HG03135 (cell line): ENCODE data around the gene SOD1.

Experiments
- ATAC-seq: cut with Tn5 transposase; IDR thresholded peaks from one replicate; pipeline ENCODE4 v1.9.1; 2021; ENCODE audit warnings: mild to moderate bottlenecking, moderate library complexity; ENCODE audit not compliant: unreplicated experiment

Gene SOD1

GRCh38 chr21:31678478-31678877, 19.0 kb downstream of the SOD1 start:
- no peak for ATAC-seq

DNA sequence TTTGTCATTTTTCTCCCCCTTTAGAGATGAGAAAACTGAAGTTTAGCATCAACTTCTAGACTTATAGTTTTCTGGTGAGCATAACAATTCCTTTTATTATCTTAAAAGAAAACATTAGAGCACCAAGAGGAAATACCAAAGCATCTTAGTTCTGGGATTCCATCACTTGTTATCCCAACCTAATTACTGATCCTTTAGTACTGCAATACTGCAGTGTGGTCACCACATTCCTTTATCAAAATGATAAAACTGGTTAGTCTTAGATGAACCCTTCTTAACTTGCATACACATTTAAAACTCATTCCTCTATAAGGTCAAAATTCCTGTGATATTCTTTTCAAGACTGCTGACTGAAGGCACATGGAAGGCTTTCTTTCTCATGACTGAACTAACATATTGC, 23.1 kb downstream of the SOD1 start:
- ATAC-seq: no peak

GRCh38 chr21:31683029-31683428, 23.5 kb downstream of the SOD1 start:
- ATAC-seq: no peak

GRCh38 chr21:31684918-31685317, 25.4 kb downstream of the SOD1 start:
- no peak for ATAC-seq

- ATAC-seq: no peak
Observed at GRCh38 chr21:31686272-31686915, 26.9 kb downstream of the SOD1 start.

- ATAC-seq: no peak
Observed at GRCh38 chr21:31687108-31687507, 27.6 kb downstream of the SOD1 start.

DNA sequence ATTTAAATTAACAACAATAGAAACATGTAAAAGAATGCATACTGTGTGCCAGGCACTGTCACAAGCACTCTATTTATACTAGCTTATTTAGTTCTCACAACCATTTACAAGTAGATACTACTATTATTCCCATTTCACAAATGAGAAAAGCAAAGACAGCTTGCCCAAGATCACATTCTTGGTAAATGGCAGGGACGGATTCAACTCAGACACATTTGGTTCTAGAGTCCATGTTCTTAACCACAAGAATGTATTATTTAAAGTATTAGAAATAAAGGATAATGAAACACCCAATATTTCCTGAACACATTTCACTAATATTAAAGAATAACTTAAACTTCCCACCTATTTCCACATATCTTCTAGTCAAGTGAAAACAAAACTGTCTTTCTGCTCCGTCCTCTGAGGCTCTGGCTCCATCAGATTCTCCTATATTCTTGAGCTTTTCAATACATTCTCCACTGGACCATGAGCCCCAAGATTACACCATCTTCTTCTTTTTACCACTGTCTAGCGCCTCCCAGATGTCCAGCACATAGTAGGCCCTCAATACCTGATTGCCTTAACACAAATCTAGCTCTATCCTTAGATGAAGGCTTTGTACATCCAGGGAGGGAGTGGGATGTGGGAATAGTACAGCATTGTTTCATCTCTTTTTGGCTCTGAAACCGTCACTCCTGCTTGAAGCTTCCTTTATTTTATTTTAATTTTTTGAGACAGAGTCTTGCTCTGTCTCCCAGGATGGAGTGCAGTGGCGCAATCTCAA, 29.3 kb downstream of the SOD1 start:
- no peak for ATAC-seq

DNA sequence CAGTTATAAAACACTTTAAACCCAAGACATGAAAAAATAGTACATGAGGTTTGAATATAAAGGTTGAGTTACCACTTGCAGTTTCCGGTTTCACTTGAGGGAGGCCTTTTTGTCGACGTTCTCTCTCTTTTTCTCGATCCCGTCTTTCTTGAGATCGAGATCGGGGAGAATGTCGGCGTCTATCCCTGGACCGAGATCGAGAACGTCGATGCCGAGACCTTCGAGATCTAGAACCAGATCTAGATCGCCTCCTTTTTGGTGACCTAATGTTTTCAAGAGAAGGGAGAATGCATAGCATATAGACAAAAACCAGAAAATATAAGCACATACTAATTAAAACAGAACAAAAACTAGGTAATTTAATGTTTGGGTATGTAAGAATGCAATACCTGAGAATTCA, 33.7 kb downstream of the SOD1 start:
- no peak for ATAC-seq

- ATAC-seq: no peak
Observed at GRCh38 chr21:31696424-31696823, 36.9 kb downstream of the SOD1 start.

- ATAC-seq: no peak
Observed at GRCh38 chr21:31698461-31698860, 39.0 kb downstream of the SOD1 start.

DNA sequence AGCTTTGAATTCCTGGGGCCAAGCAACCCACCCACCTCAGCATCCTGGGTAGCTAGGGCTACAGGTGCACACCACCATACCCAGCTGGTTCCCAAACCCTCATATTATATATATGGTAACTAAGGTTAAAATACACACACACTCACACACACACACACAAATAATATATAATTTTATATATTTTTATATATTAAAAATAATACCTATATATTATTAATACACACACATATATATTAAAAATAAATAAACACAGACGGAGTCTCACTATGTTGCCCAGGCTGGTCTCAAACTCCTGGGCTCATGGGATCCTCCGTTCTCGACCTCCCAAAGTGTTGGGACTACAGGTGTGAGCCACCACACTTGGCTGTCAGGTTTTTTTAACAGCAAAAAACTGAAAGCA, 40.5 kb downstream of the SOD1 start:
- no peak for ATAC-seq

DNA sequence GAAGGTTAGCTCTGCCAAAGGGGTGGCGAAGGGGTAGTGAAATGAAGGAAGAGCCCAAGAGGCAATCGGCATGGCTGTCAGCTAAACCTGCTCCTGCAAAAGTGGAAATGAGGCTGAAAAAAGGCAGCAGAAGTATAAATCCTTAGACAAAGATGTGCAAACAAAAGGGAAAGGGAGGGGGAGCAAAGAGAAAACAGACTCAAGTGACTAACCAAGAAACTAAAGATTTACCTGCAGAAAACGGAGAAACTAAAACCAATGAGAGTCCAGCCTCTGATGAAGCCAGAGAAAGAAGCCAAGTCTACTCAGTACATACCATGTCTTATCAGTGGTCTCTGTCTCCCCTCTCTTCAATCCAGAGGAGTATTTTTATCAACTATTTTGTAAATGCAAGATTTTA, 47.1 kb downstream of the SOD1 start:
- no peak for ATAC-seq

GRCh38 chr21:31707499-31707898, 48.0 kb downstream of the SOD1 start:
- no peak for ATAC-seq

GRCh38 chr21:31708541-31708940, 49.0 kb downstream of the SOD1 start:
- ATAC-seq: no peak

GRCh38 chr21:31710586-31710985, 51.1 kb downstream of the SOD1 start:
- ATAC-seq: no peak

DNA sequence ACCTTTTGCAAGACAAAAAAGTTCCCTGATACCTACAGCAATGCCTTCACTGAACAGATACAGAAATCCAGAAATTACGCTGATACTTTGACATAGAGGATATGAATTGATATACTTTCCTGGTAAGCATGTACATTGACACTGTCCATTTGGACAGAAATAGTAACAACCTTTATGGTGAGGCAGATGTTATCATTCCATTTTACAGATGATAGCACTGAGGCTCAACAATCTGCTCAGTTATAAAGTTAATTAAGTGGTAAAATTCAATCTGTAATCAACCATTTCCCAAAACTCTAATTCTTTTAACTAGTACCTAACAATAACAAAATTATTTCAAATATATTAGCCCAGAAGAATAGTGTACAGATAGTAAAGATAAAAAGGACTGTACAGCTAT, 51.8 kb downstream of the SOD1 start:
- ATAC-seq: no peak

GRCh38 chr21:31711745-31712285, 52.3 kb downstream of the SOD1 start:
- ATAC-seq: no peak

DNA sequence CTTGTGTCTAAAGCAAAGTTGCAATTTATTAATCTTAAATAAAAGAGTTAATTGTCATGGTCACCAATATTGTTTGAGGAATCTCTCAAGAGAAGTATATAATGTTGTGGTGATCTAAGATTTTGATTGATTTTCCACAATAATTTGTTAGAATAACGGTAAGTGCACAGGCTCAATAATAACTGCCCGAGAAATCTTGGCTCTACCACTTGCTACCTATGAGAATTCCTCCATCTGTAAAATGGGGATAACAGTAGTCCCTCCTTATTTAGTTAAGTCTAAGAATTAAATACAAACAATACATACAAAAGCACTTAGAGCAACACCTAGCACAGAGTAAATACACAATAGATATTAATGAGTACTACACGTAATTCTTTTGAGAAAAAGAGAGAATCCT, 53.6 kb downstream of the SOD1 start:
- no peak for ATAC-seq

- no peak for ATAC-seq
Observed at GRCh38 chr21:31713973-31714740, 54.7 kb downstream of the SOD1 start.

DNA sequence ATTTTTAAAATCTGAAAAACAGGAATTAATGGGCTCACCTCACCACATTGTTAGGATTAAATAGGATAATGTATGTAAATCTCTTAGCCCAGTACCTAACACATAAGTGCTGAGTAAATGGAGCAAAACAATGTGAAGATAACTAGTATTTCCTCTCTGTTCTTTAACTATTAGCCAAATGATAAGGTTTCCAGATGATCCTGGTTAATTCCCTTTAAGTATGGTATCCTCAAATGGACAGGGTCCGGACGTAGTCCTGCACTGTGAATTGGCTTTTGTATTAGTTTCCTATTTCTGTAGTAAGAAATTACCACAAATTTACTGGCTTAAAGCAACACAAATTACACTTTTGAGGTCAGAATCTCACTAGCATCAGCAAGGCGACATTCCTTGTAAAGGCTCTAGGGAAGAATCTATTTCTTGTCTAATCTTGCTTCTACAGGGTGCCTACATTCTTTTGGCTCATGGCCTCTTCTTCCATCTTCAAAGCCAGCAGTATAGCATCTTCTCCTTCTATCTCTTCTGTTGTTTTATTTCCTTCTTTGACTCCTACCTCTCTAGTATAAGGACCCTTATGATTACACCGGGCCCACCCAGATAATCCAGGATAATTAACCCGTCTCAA, 55.4 kb downstream of the SOD1 start:
- no peak for ATAC-seq

GRCh38 chr21:31716106-31716505, 56.6 kb downstream of the SOD1 start:
- no peak for ATAC-seq
